ENCODE data around the gene SATB1.

SATB1 gene

GRCh38 chr3:18417904-18418572 lies 7.1 kb downstream of the SATB1 start:
- TF ChIP-seq SNAI2 (CRISPR knock-in tag; IDR thresholded peaks at IDR 0.05) (no peak), BACH2 (CRISPR knock-in tag; IDR thresholded peaks at IDR 0.05; ENCODE audit: borderline replicate concordance) (no peak), CREB5 (CRISPR knock-in tag; IDR thresholded peaks at IDR 0.05; ENCODE audit: low read depth) (no peak), GLIS3 (CRISPR knock-in tag; IDR thresholded peaks at IDR 0.05) (no peak), ZC3H10 (CRISPR knock-in tag; IDR thresholded peaks at IDR 0.05) (no peak), ARNTL (CRISPR knock-in tag; IDR thresholded peaks at IDR 0.05; ENCODE audit: borderline replicate concordance, low read depth) (no peak), ISL1 (CRISPR knock-in tag; IDR thresholded peaks at IDR 0.05) (no peak), ESRRG (CRISPR knock-in tag; IDR thresholded peaks at IDR 0.05) (no peak), ZFP3 (CRISPR knock-in tag; IDR thresholded peaks at IDR 0.05) (no peak), TOX (CRISPR knock-in tag; IDR thresholded peaks at IDR 0.05; ENCODE audit: borderline replicate concordance) (no peak), ZNF8 (CRISPR knock-in tag; IDR thresholded peaks at IDR 0.05) (no peak), CSDC2 (CRISPR knock-in tag; IDR thresholded peaks at IDR 0.05) (no peak), ZNF565 (CRISPR knock-in tag; conservative IDR thresholded peaks at IDR 0.05; ENCODE audit: low read depth) (no peak), PATZ1 (CRISPR knock-in tag; IDR thresholded peaks at IDR 0.05; ENCODE audit: borderline replicate concordance) (no peak), TSHZ2 (CRISPR knock-in tag; IDR thresholded peaks at IDR 0.05) (no peak), OSR1 (CRISPR knock-in tag; IDR thresholded peaks at IDR 0.05) (no peak), PPARA (CRISPR knock-in tag; IDR thresholded peaks at IDR 0.05; ENCODE audit: borderline replicate concordance) (no peak), ZNF70 (CRISPR knock-in tag; IDR thresholded peaks at IDR 0.05) (no peak), TCF4 (CRISPR knock-in tag; IDR thresholded peaks at IDR 0.05; ENCODE audit: borderline replicate concordance) (no peak)
- ATAC-seq, result no peak

GRCh38 chr3:18416332-18416731 lies 8.8 kb downstream of the SATB1 start:
- ATAC-seq, result no peak
- TF ChIP-seq CSDC2 (CRISPR knock-in tag; IDR thresholded peaks at IDR 0.05) (no peak), ZNF70 (CRISPR knock-in tag; IDR thresholded peaks at IDR 0.05) (no peak), TSHZ2 (CRISPR knock-in tag; IDR thresholded peaks at IDR 0.05) (no peak), POU6F1 (CRISPR knock-in tag; IDR thresholded peaks at IDR 0.05; ENCODE audit: borderline replicate concordance, low read depth) (no peak), ZC3H10 (CRISPR knock-in tag; IDR thresholded peaks at IDR 0.05) (no peak), TOX (CRISPR knock-in tag; IDR thresholded peaks at IDR 0.05; ENCODE audit: borderline replicate concordance) (no peak), RARB (CRISPR knock-in tag; IDR thresholded peaks at IDR 0.05) (no peak), ZNF565 (CRISPR knock-in tag; conservative IDR thresholded peaks at IDR 0.05; ENCODE audit: low read depth) (no peak), ZNF8 (CRISPR knock-in tag; IDR thresholded peaks at IDR 0.05) (no peak), ZFP3 (CRISPR knock-in tag; IDR thresholded peaks at IDR 0.05) (no peak), ISL1 (CRISPR knock-in tag; IDR thresholded peaks at IDR 0.05) (no peak)
